Mucosa of stomach (tissue), 1 donor: ENCODE results near the gene ASPDH.

Experiments used
- H3K27me3 ChIP-seq: one replicate; pipeline ENCODE4 v1.7.0; 2013; ENCODE audit warnings: mild to moderate bottlenecking, low read length; ENCODE audit not compliant: control insufficient read depth, insufficient read depth
- H3K36me3 ChIP-seq: one replicate; pipeline ENCODE4 v1.7.0; 2013; ENCODE audit warnings: low read length; ENCODE audit not compliant: control insufficient read depth, insufficient read depth
- H3K4me1 ChIP-seq: one replicate; pipeline ENCODE4 v1.7.0; 2013; ENCODE audit warnings: mild to moderate bottlenecking, low read length; ENCODE audit not compliant: control insufficient read depth, insufficient read depth
- H3K4me3 ChIP-seq: one replicate; pipeline ENCODE4 v1.7.0; 2013; ENCODE audit warnings: low read length
- H3K9ac ChIP-seq: one replicate; pipeline ENCODE4 v1.7.0; 2013; ENCODE audit warnings: mild to moderate bottlenecking, low read length, moderate library complexity
- H3K9me3 ChIP-seq: one replicate; pipeline ENCODE4 v1.7.0; 2013; ENCODE audit warnings: mild to moderate bottlenecking, low read length, moderate library complexity; ENCODE audit not compliant: control insufficient read depth
- donor health status: Pancreatic carcinoma.

Gene ASPDH

GRCh38 chr19:50486823-50487515 lies 26.7 kb downstream of the ASPDH start:
- Histone ChIP-seq H3K4me3 (no peak overlapping the region), H3K9ac (no peak overlapping the region), H3K9me3 (no peaks in the 10 kb centered on the region), H3K27me3 (peaks cover 17% of the 10 kb centered on the region), H3K36me3 (peaks cover 5% of the 10 kb centered on the region), H3K4me1 (no peaks in the 10 kb centered on the region)

GRCh38 chr19:50485284-50485955 lies 28.3 kb downstream of the ASPDH start:
- Histone ChIP-seq H3K4me3 (no peak overlapping the region), H3K9ac (no peak overlapping the region), H3K4me1 (no peaks in the 10 kb centered on the region), H3K27me3 (peaks cover 14% of the 10 kb centered on the region), H3K36me3 (peaks cover 5% of the 10 kb centered on the region), H3K9me3 (no peaks in the 10 kb centered on the region)

GRCh38 chr19:50482916-50483315 lies 30.8 kb downstream of the ASPDH start:
- Histone ChIP-seq H3K4me1 (no peaks in the 10 kb centered on the region), H3K9ac (no peak overlapping the region), H3K27me3 (peaks cover 12% of the 10 kb centered on the region), H3K36me3 (peaks cover 14% of the 10 kb centered on the region), H3K9me3 (no peaks in the 10 kb centered on the region), H3K4me3 (no peak overlapping the region)

GRCh38 chr19:50482271-50482855 lies 31.4 kb downstream of the ASPDH start:
- no peaks in the 10 kb centered on the region for H3K9me3 ChIP-seq
- H3K4me1 ChIP-seq = peaks cover 3% of the 10 kb centered on the region
- H3K9ac ChIP-seq = no peak overlapping the region
- H3K27me3 ChIP-seq = peaks cover 8% of the 10 kb centered on the region
- H3K36me3 ChIP-seq = peaks cover 14% of the 10 kb centered on the region
- H3K4me3 ChIP-seq = no peak overlapping the region

GRCh38 chr19:50481351-50482149 lies 32.2 kb downstream of the ASPDH start:
- H3K4me3 ChIP-seq = no peak overlapping the region
- H3K36me3 ChIP-seq = peaks cover 14% of the 10 kb centered on the region
- peaks cover 8% of the 10 kb centered on the region for H3K4me1 ChIP-seq
- H3K27me3 ChIP-seq = peaks cover under 1% of the 10 kb centered on the region
- H3K9ac ChIP-seq = no peak overlapping the region
- H3K9me3 ChIP-seq = no peaks in the 10 kb centered on the region

- peaks cover 8% of the 10 kb centered on the region for H3K4me1 ChIP-seq
Observed at GRCh38 chr19:50480281-50481111, 33.2 kb downstream of the ASPDH start.

GRCh38 chr19:50479761-50480251 lies 33.9 kb downstream of the ASPDH start:
- peaks cover 8% of the 10 kb centered on the region for H3K4me1 ChIP-seq
- H3K9me3 ChIP-seq = no peaks in the 10 kb centered on the region
- no peak overlapping the region for H3K4me3 ChIP-seq
- H3K27me3 ChIP-seq = no peaks in the 10 kb centered on the region
- H3K9ac ChIP-seq = no peak overlapping the region
- H3K36me3 ChIP-seq = peaks cover 14% of the 10 kb centered on the region

More at GRCh38 chr19:50480281-50481111, 33.2 kb downstream of the ASPDH start:
- no peaks in the 10 kb centered on the region for H3K9me3 ChIP-seq
- no peak overlapping the region for H3K4me3 ChIP-seq
- no peak overlapping the region for H3K9ac ChIP-seq
- peaks cover 14% of the 10 kb centered on the region for H3K36me3 ChIP-seq
- no peaks in the 10 kb centered on the region for H3K27me3 ChIP-seq

GRCh38 chr19:50478901-50479715 lies 34.6 kb downstream of the ASPDH start:
- no peaks in the 10 kb centered on the region for H3K27me3 ChIP-seq
- no peaks in the 10 kb centered on the region for H3K9me3 ChIP-seq
- H3K4me1 ChIP-seq = peaks cover 8% of the 10 kb centered on the region
- H3K36me3 ChIP-seq = peaks cover 14% of the 10 kb centered on the region
- H3K9ac ChIP-seq = no peak overlapping the region
- H3K4me3 ChIP-seq = no peak overlapping the region

- Histone ChIP-seq H3K4me1 (peaks cover 8% of the 10 kb centered on the region), H3K27me3 (no peaks in the 10 kb centered on the region), H3K9me3 (no peaks in the 10 kb centered on the region), H3K4me3 (no peak overlapping the region), H3K36me3 (peaks cover 10% of the 10 kb centered on the region), H3K9ac (no peak overlapping the region)
Observed at GRCh38 chr19:50477751-50478515, 35.8 kb downstream of the ASPDH start.

GRCh38 chr19:50476907-50477238 lies 36.8 kb downstream of the ASPDH start:
- Histone ChIP-seq H3K36me3 (peaks cover 9% of the 10 kb centered on the region), H3K9me3 (no peaks in the 10 kb centered on the region), H3K4me1 (peaks cover 8% of the 10 kb centered on the region), H3K27me3 (no peaks in the 10 kb centered on the region), H3K4me3 (peak overlapping the region; percentile 98), H3K9ac (peak overlapping the region; percentile 93)
